EL (cell line): Measurements from ENCODE around the gene SIT1.
A peak's percentile ranks its signal among the peaks of the same experiment; 100 is the strongest.

ENCODE experiments used
- DNase-seq: peaks from one replicate; pipeline ENCODE4 v3.0.0-alpha.2; 2016

The SIT1 gene

GRCh38 chr9:35604578-35605350 lies 46.0 kb downstream of the SIT1 start, which contains the start of gene TESK1:
TSS of gene TESK1 (plus strand) at chr9:35605262. CDS start at chr9:35605620, 358 bp downstream.
- DNase-seq = peak; percentile 71

- peak; percentile 100 for DNase-seq
Observed at GRCh38 chr9:35603986-35604577, 46.6 kb downstream of the SIT1 start.

GRCh38 chr9:35603506-35603985 lies 47.2 kb downstream of the SIT1 start:
- DNase-seq = peak; percentile 76

- no peak for DNase-seq
Observed at GRCh38 chr9:35599763-35600604, 50.7 kb downstream of the SIT1 start.
